ENCODE measurements around the gene GOLGA6L24. TPM values are rescaled to one million over a fixed set of nuclear protein-coding genes. Genes with fewer than 3 reads are reported as not detected.
"Not testable (repeated sequence)": the region's sequence is repeated elsewhere in the genome, so short reads cannot be mapped to it uniquely, and the experiment has no call there.

GOLGA6L24 gene
- total RNA-seq, 4 donors from 2014 or later = not detected

DNA sequence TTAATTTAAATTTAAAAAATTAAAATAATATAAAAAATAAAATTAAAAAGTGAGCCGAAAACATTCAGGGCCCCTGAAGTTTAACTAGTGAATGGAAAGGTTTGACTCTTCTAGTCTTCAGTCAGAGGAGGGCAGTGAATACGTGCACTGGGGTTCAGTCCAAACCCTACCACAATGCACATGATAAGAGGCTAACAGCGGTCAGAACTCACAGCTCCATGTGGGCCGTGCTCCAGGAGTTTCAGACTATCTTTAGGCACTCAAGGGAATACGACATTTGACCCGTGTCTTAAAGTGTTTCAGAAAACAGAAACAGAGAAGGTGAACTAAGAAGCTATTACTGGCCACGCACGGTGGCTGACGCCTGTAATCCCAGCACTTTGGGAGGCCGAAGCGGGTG is 47.4 kb downstream of the GOLGA6L24 start:
- H3K4me3 ChIP-seq; H3K9me3 ChIP-seq; H3K27me3 ChIP-seq; H3K4me1 ChIP-seq; DNase-seq (ENCODE audit: low spot score in 2 of 2); H3K27ac ChIP-seq: not testable (repeated sequence)
- 87 to 91% methylated on average over 11 of the region's 11 CpGs for WGBS, 2 donors
- H3K36me3 ChIP-seq = peaks cover 0 to 52% (median 0%) of the 10 kb centered on the region in 3 donors

DNA sequence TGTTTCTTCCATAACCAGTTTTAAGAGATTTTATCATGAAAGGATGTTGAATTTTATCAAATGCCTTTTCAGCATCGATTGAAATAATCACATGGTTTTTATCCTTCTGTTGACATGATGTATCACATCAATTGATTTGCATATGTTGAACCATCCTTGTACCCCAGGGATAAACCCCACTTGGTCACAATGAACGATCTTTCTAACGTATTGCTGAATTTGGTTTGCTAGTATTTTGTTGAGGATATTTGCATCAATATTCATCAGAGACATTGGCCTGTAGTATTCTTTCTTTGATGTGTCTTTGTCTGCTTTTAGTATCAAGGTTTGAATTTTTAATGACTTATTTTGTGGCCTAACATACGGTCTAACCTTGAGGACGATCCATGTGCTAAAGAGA is 49.2 kb downstream of the GOLGA6L24 start:
- not testable (repeated sequence) for H3K4me3 ChIP-seq; DNase-seq (ENCODE audit: low spot score in 2 of 2)
- WGBS, 2 donors = 96 to 97% methylated on average over 5 of the region's 5 CpGs

More for the DNA sequence above, 49.2 kb downstream of the GOLGA6L24 start:
- H3K36me3 ChIP-seq = peaks cover 0 to 35% (median 0%) of the 10 kb centered on the region in 3 donors
- not testable (repeated sequence) for H3K27ac ChIP-seq, H3K4me1 ChIP-seq, H3K9me3 ChIP-seq, H3K27me3 ChIP-seq

Small RNAs within 50 kb of the gene (small RNA-seq; reads per million reads assigned to genes)
- gene AC091304.5 = not detected
- not detected for gene RN7SL238P

Other genes starting within 250 kb of the GOLGA6L24 start
- 100 to 1,000 TPM in 1 of 4 donors, 10 to 100 TPM in 3; 74.1 to 106 (median 88.7) TPM for gene HERC2, start 35.9 kb downstream of the GOLGA6L24 start, total RNA-seq
- not detected for gene GOLGA8F, start 20.6 kb upstream of the GOLGA6L24 start, total RNA-seq
- gene GOLGA8G, start 174.9 kb upstream of the GOLGA6L24 start, total RNA-seq = not detected
- not detected for gene GOLGA6L25, start 195.5 kb upstream of the GOLGA6L24 start, total RNA-seq